Mesodermal cell (in vitro differentiated cells): Measurements from ENCODE around the gene WBP1L.
"Not testable (repeated sequence)": the region's sequence is repeated elsewhere in the genome, so short reads cannot be mapped to it uniquely, and the experiment has no call there.

Experiments
- H3K27ac ChIP-seq: 2 replicates; pipeline ENCODE4 v1.7.0; 2013; ENCODE audit warnings: mild to moderate bottlenecking, low read depth, low read length, moderate library complexity; ENCODE audit not compliant: severe bottlenecking
- H3K36me3 ChIP-seq: 2 replicates; pipeline ENCODE4 v1.7.1; 2013; ENCODE audit warnings: mild to moderate bottlenecking, low read length, moderate library complexity; ENCODE audit not compliant: control insufficient read depth, insufficient read depth
- H3K4me1 ChIP-seq: one replicate; pipeline ENCODE4 v1.7.1; 2013; ENCODE audit warnings: mild to moderate bottlenecking, low read length; ENCODE audit not compliant: insufficient read depth, control insufficient read depth, poor library complexity, severe bottlenecking
- H3K4me3 ChIP-seq: 2 replicates; pipeline ENCODE4 v1.7.0; 2013; ENCODE audit warnings: low read length, control low read depth, mild to moderate bottlenecking; ENCODE audit not compliant: insufficient read depth, poor library complexity, severe bottlenecking; ENCODE audit errors: extremely low read depth
- H3K9me3 ChIP-seq: 2 replicates; pipeline ENCODE4 v1.7.1; 2013; ENCODE audit warnings: mild to moderate bottlenecking, low read length, moderate library complexity; ENCODE audit not compliant: control insufficient read depth
- WGBS, 2 experiments: methylation state at CpG; one replicate each; pipeline ENCODE4 v1.1.5; 2013; ENCODE audit warnings: missing lambda C conversion rate in 2 of 2; ENCODE audit not compliant: insufficient coverage in 2 of 2; 5-methylcytosine and 5-hydroxymethylcytosine counted together

WBP1L gene

DNA sequence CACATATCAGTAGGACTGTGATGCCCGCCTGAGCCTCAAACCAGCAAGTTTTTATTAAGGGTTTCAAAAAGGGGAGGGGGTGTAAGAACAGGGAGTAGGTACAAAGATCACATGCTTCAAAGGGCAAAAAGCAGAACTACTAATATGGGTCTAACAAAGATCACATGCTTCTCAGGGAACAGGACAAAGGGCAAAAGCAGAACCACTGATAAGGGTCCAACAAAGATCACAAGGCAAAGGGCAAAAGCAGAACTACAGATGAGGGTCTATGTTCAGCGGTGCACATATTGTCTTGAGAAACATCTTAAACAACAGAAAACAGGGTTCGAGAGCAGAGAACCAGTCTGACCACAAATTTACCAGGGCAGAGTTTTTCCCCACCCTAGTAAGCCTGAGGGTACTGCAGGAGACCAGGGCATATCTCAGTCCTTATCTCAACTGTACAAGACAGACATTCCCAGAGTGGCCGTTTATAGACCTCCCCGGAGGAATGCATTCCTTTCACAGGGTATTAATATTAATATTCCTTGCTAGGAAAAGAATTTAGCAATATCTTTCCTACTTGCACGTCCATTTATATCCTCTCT lies 100.5 kb downstream of the WBP1L start:
- 84 to 100% methylated on average over 3 to 4 of the region's 6 CpGs for WGBS, 2 experiments
- not testable (repeated sequence) for H3K27ac ChIP-seq, H3K9me3 ChIP-seq

DNA sequence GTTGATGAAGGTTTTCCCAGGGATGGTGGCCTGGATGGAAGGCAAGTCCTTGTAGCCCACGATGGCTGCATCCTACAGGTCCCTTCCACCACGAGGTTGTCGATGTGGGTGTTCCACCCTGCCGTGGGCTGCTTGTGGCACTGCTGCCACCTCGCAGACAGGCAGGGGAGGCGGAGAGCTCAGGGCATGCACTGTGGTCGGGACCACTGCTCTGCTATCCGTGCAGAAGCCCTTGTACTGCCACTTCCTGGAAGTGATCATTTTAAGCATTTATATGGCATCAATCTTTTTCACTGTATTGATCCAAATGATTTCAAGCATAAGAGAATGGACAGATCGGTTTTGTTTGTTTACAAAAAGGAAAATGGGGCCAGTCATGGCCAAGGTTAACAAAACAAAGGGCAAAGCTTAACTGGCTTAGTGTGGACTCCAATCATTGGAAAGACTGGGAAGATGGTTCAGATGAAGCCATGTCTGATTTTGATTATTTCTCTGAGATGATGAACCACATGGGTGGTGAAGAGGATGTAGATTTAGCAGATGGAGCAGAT lies 101.7 kb downstream of the WBP1L start:
- WGBS, 2 experiments = 82 to 91% methylated on average over 8 of the region's 9 CpGs
- Histone ChIP-seq H3K4me1 (no peaks in the 10 kb centered on the region), H3K9me3 (no peaks in the 10 kb centered on the region), H3K27ac (no peak overlapping the region), H3K36me3 (no peaks in the 10 kb centered on the region), H3K4me3 (no peak overlapping the region)

More for the DNA sequence above, 100.5 kb downstream of the WBP1L start:
- not testable (repeated sequence) for H3K36me3 ChIP-seq, H3K4me1 ChIP-seq, H3K4me3 ChIP-seq

DNA sequence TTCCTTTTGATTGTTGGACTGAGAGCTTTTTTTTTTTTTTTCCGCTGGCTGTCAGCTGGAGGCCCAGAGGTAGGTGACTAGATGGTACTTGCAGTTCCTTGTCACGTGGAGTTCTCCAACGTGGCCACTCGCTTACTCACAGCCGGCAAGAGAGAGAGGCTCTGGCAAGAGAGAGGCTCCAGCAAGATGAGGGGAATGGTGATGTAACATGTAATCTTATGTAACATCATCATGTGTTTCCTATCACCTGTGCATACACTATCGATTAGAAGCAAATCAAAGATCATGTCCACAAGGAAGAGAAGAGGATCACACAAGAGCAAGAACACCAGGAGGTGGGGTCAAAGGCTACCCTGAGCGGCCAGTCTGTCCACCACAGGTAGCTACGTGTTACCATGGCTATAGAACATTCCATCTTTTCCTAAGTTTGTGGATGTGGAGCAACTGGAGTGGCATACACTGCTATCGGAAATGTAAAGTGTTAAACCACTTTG lies 106.3 kb downstream of the WBP1L start:
- Histone ChIP-seq H3K9me3 (no peaks in the 10 kb centered on the region), H3K4me3 (no peak overlapping the region), H3K36me3 (no peaks in the 10 kb centered on the region), H3K27ac (no peak overlapping the region), H3K4me1 (peaks cover 2% of the 10 kb centered on the region)
- WGBS, 2 experiments = 89 to 100% methylated on average over 2 to 3 of the region's 9 CpGs

DNA sequence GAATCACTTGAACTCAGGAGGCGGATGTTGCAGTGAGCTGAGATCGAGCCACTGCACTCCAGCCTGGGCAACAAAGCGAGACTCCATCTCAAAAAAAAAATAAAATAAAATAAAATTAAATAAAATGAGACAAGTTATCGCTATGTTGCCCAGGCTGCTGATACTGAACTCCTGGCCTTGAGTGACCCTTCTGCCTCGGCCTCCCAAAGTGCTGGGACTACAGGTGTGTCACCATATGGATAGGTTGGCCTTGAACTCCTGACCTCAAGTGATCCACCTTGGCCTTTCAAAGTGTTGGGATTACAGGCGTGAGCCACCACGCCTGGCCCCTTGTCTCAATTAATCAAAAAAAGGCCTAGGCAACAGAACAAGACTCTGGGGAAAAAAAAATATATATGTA lies 109.5 kb downstream of the WBP1L start:
- WGBS, 2 experiments = 86 to 100% methylated on average over 2 to 5 of the region's 7 CpGs
- not testable (repeated sequence) for H3K4me3 ChIP-seq, H3K36me3 ChIP-seq, H3K4me1 ChIP-seq, H3K27ac ChIP-seq, H3K9me3 ChIP-seq

DNA sequence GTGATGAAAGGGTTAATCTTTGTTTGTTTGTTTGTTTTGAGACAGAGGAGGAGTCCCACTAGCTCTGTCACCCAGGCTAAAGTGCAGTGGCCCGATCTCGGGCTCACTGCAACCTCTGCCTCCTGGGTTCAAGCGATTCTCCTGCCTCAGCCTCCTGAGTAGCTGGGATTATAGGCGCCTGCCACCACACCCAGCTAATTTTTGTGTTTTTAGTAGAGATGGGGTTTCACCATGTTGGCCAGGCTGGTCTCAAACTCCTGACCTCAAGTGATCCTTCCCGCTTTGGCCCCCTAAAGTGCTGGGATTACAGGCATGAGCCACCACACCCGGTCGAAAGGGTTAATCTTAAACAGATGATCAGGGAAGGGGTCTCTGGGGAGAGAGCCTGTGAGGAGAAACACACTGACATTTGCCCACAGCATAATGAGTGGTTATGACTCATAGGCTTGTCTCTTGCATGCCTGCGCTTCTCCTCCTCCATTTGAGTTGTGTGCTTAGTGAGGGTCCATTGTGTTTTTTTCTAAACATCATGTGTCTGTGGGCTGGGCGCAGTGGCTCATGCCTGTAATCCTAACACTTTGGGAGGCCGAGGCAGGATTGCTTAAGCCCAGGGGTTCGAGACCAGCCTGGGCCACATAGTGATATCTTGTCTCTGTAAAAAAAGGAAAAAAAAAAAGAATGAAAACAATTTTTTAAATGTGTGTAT lies 112.1 kb downstream of the WBP1L start:
- 53 to 60% methylated on average over 5 to 7 of the region's 11 CpGs for WGBS, 2 experiments
- not testable (repeated sequence) for H3K4me1 ChIP-seq, H3K9me3 ChIP-seq, H3K36me3 ChIP-seq, H3K4me3 ChIP-seq
- H3K27ac ChIP-seq = peak overlapping the region; percentile 42

DNA sequence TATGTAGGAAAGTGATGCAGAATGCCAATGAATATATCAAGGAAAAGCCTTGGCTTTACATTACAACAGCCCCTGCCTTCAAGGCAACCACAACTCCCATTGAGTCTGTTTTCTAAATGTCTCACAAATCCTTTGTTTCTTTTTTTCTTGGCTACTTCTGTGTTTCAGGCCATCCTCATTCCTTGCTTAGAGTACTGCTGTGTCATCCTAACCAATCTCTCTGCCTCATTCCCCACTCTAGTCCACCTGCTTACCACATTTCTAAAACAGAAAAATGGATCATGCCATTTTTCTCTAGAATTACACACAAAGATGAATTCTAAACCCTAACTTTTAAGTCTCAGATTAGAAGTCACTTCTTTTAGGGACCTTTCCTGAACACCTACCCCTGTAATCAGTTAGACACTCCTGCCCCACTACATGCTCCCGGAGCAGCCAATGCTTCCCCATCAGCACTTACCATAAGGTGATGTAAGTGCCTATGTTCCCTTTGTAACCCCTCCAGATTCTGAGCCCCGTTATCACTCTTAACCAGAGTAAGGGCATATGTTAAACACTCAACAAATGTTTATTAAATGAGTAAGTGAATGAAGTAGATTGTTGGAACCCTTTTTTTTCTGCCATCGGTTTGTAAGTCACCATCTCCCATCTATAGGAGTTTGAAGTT lies 113.1 kb downstream of the WBP1L start:
- Histone ChIP-seq H3K9me3 (no peaks in the 10 kb centered on the region), H3K4me1 (peaks cover 2% of the 10 kb centered on the region), H3K36me3 (peaks cover 7% of the 10 kb centered on the region), H3K27ac (no peak overlapping the region), H3K4me3 (no peak overlapping the region)
- 78% methylated on average over 1 of the region's 3 CpGs; no CpG with 5 or more reads in 1 of the 2 experiments for WGBS, 2 experiments

DNA sequence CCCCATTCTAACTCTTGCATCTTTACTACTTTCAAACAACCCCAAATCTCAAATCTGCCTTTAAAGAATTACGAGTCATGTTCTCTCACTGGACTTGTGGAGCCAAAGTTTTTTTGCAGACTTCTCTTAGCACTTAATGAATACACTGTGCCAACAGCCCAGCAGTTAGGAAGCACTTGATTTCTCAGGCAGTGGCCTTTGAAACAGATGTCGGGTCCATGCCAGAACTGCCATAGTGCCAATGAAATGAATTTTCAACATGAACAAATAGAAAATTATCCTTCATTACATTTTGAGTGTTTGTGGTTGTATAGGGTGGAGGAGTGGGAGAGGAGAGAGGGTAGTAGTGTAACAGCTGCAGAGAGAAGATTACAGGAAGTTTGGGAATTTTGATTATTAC lies 116.2 kb downstream of the WBP1L start:
- H3K27ac ChIP-seq = no peak overlapping the region
- H3K9me3 ChIP-seq = no peaks in the 10 kb centered on the region
- peaks cover 7% of the 10 kb centered on the region for H3K36me3 ChIP-seq
- H3K4me1 ChIP-seq = peaks cover 2% of the 10 kb centered on the region
- H3K4me3 ChIP-seq = no peak overlapping the region
- 90 to 96% methylated on average over 2 of the region's 2 CpGs for WGBS, 2 experiments

DNA sequence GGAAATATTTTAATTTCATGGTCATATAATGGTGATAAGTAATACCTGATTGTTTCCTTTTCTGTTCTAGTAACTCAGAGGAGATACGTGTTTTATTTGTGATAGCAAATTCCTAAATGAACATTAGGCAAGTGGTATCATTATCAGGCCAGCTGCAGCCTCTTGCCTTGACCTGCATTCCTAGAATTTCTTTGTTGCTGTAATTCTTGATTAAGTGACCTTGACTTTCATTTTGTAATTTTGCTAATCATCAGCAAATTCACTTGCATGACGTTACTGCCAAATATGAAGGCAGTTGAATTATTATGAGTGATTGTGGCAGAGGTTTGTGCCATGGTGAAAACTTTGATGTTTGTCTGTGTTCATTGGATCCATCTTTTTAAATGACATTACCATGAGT lies 119.9 kb downstream of the WBP1L start:
- WGBS, 2 experiments = 100% methylated on average over 1 of the region's 2 CpGs; no CpG with 5 or more reads in 1 of the 2 experiments

DNA sequence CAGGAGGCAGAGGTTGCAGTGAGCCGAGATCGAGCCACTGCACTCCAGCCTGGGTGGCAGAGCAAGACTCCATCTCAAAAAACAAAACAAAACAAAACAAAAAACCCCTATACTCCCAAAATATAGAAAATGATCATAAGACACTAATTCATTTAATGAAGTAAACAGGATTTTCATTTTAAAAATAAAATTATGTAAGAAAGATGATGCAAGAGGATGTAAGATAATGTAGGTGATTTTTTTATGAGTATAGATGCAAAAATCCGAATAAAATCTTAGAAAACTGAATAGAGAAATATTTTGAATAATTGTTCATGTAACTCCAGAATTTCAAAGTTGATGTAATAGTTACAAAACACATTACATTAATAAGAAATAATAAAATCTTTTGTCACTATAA lies 121.9 kb downstream of the WBP1L start:
- no peak overlapping the region for H3K27ac ChIP-seq
- no peak overlapping the region for H3K4me3 ChIP-seq
- H3K36me3 ChIP-seq = peaks cover under 1% of the 10 kb centered on the region
- no CpG with 5 or more reads among the region's 3 CpGs for WGBS, 2 experiments
- H3K9me3 ChIP-seq = no peaks in the 10 kb centered on the region
- peaks cover 7% of the 10 kb centered on the region for H3K4me1 ChIP-seq

More for the DNA sequence above, 119.9 kb downstream of the WBP1L start:
- no peaks in the 10 kb centered on the region for H3K4me1 ChIP-seq
- no peak overlapping the region for H3K27ac ChIP-seq
- H3K9me3 ChIP-seq = no peaks in the 10 kb centered on the region
- peaks cover 7% of the 10 kb centered on the region for H3K36me3 ChIP-seq
- no peak overlapping the region for H3K4me3 ChIP-seq
